ENCODE results near the gene RSPH6A. TPM values are rescaled to one million over a fixed set of nuclear protein-coding genes. Genes with fewer than 3 reads are reported as not detected.
"Not testable (repeated sequence)": the region's sequence is repeated elsewhere in the genome, so short reads cannot be mapped to it uniquely, and the experiment has no call there.

RSPH6A gene
- polyA plus RNA-seq, 1 donor from 2014 or later = not detected

- Histone ChIP-seq H3K27ac (ENCODE audit: low read length) (no peak overlapping the region), H4K20me1 (ENCODE audit: insufficient read depth) (no peaks in the 10 kb centered on the region), H3K9ac (ENCODE audit: low read length) (no peak overlapping the region), H2AFZ (ENCODE audit: low read depth, low read length) (no peak overlapping the region), H3K9me3 (ENCODE audit: low read length) (no peaks in the 10 kb centered on the region), H3K36me3 (ENCODE audit: insufficient read depth, low read length) (no peaks in the 10 kb centered on the region), H3F3A (ENCODE audit: insufficient read depth, low read length, poor library complexity, severe bottlenecking) (no peaks in the 10 kb centered on the region), H3K4me3 (ENCODE audit: low read length) (no peak overlapping the region), H3K27me3 (ENCODE audit: insufficient read depth, low read depth, low read length) (no peaks in the 10 kb centered on the region), H3K9me2 (ENCODE audit: insufficient read depth, low read length) (no peaks in the 10 kb centered on the region), H3K79me2 (replicated peaks; ENCODE audit: insufficient read depth, low read length) (no peaks in the 10 kb centered on the region), H3K4me2 (ENCODE audit: low read length) (no peak overlapping the region)
- TF ChIP-seq RAD21 (conservative IDR thresholded peaks at IDR 0.05) = no peak
Measured at GRCh38 chr19:45801603-45802175, 13.4 kb downstream of the RSPH6A start.

GRCh38 chr19:45800070-45800553 is 15.0 kb downstream of the RSPH6A start:
- H3K4me3 ChIP-seq (ENCODE audit: low read length) = no peak overlapping the region
- no peaks in the 10 kb centered on the region for H4K20me1 ChIP-seq (ENCODE audit: insufficient read depth)
- H2AFZ ChIP-seq (ENCODE audit: low read depth, low read length) = no peak overlapping the region
- H3F3A ChIP-seq (ENCODE audit: insufficient read depth, low read length, poor library complexity, severe bottlenecking) = no peaks in the 10 kb centered on the region
- H3K9ac ChIP-seq (ENCODE audit: low read length) = no peak overlapping the region
- TF ChIP-seq EP300 (conservative IDR thresholded peaks at IDR 0.05; ENCODE audit: poor library complexity, severe bottlenecking) = no peak
- TF ChIP-seq REST (IDR thresholded peaks at IDR 0.05; ENCODE audit: borderline replicate concordance) = no peak
- TF ChIP-seq SMC3 (conservative IDR thresholded peaks at IDR 0.05; ENCODE audit: poor library complexity) = no peak
- TF ChIP-seq CTCF (IDR thresholded peaks at IDR 0.05; ENCODE audit: poor library complexity, severe bottlenecking) = no peak
- TF ChIP-seq POLR2AphosphoS5 (IDR thresholded peaks at IDR 0.05) = no peak
- TF ChIP-seq MXI1 (conservative IDR thresholded peaks at IDR 0.05; ENCODE audit: poor library complexity, severe bottlenecking) = no peak
- no peak for TF ChIP-seq RAD21 (conservative IDR thresholded peaks at IDR 0.05)
- no peak for TF ChIP-seq TAF1 (IDR thresholded peaks at IDR 0.05; ENCODE audit: low read depth)
- TF ChIP-seq EZH2 (IDR thresholded peaks at IDR 0.05; ENCODE audit: borderline replicate concordance, insufficient read depth, low read length, poor library complexity, severe bottlenecking) = no peak
- no peaks in the 10 kb centered on the region for H3K36me3 ChIP-seq (ENCODE audit: insufficient read depth, low read length)
- no peak overlapping the region for H3K27ac ChIP-seq (ENCODE audit: low read length)
- no peaks in the 10 kb centered on the region for H3K9me2 ChIP-seq (ENCODE audit: insufficient read depth, low read length)
- no peaks in the 10 kb centered on the region for H3K79me2 ChIP-seq (replicated peaks; ENCODE audit: insufficient read depth, low read length)
- no peak overlapping the region for H3K4me2 ChIP-seq (ENCODE audit: low read length)
- no peaks in the 10 kb centered on the region for H3K9me3 ChIP-seq (ENCODE audit: low read length)
- H3K27me3 ChIP-seq (ENCODE audit: insufficient read depth, low read depth, low read length) = no peaks in the 10 kb centered on the region

GRCh38 chr19:45799541-45799940 is 15.6 kb downstream of the RSPH6A start:
- not testable (repeated sequence) for H3K9me2 ChIP-seq (ENCODE audit: insufficient read depth, low read length); H3K27ac ChIP-seq (ENCODE audit: low read length); H4K20me1 ChIP-seq (ENCODE audit: insufficient read depth); H3K9me3 ChIP-seq (ENCODE audit: low read length); H3K27me3 ChIP-seq (ENCODE audit: insufficient read depth, low read depth, low read length); H3F3A ChIP-seq (ENCODE audit: insufficient read depth, low read length, poor library complexity, severe bottlenecking); H3K4me3 ChIP-seq (ENCODE audit: low read length); H3K36me3 ChIP-seq (ENCODE audit: insufficient read depth, low read length); H3K4me2 ChIP-seq (ENCODE audit: low read length); H3K9ac ChIP-seq (ENCODE audit: low read length); H3K79me2 ChIP-seq (replicated peaks; ENCODE audit: insufficient read depth, low read length); H2AFZ ChIP-seq (ENCODE audit: low read depth, low read length)
